Neural crest cell (in vitro differentiated cells): ENCODE results near the gene UCN3. TPM values are rescaled to one million over a fixed set of nuclear protein-coding genes. Genes with fewer than 3 reads are reported as not detected.
"Not testable (repeated sequence)": the region's sequence is repeated elsewhere in the genome, so short reads cannot be mapped to it uniquely, and the experiment has no call there.

Experiments used
- DNase-seq: peaks from one replicate; pipeline ENCODE4 v3.0.0; 2021; ENCODE audit warnings: low read depth, mixed read lengths, low spot score
- H3K27ac Mint-ChIP-seq: one replicate; pipeline ENCODE4 v1.8.0; 2021; ENCODE audit warnings: mild to moderate bottlenecking, mixed read lengths; ENCODE audit not compliant: unreplicated experiment
- H3K27me3 Mint-ChIP-seq: 2 replicates; pipeline ENCODE4 v1.8.0; 2021; ENCODE audit warnings: low read depth, mild to moderate bottlenecking, mixed read lengths
- H3K36me3 Mint-ChIP-seq: 2 replicates; pipeline ENCODE4 v1.8.0; 2021; ENCODE audit warnings: low read depth, mild to moderate bottlenecking, mixed read lengths
- H3K4me1 Mint-ChIP-seq: 2 replicates; pipeline ENCODE4 v1.8.0; 2021; ENCODE audit warnings: mixed read lengths
- H3K4me3 Mint-ChIP-seq: one replicate; pipeline ENCODE4 v1.8.0; 2021; ENCODE audit warnings: mild to moderate bottlenecking, mixed read lengths
- H3K9me3 Mint-ChIP-seq: 2 replicates; pipeline ENCODE4 v1.8.0; 2021; ENCODE audit warnings: mixed read lengths
- CTCF ChIP-seq: fragments of 200-600 bp; sonication (generic); conservative IDR thresholded peaks from 2 replicates; pipeline ENCODE4 v1.5.0; 2021; ENCODE audit warnings: antibody characterized with exemption, mild to moderate bottlenecking
- total RNA-seq: library from RNA; stranded (reverse); gene quantifications from 2 replicates; pipeline ENCODE4 v1.2.1, GENCODE V29; 2021

Gene UCN3
- total RNA-seq, 1 donor from 2014 or later = not detected

GRCh38 chr10:5373891-5374611, 9.3 kb downstream of the UCN3 start:
- Mint-ChIP-seq H3K4me3 (no peak overlapping the region), H3K27me3 (no peaks in the 10 kb centered on the region), H3K36me3 (peaks cover 7% of the 10 kb centered on the region), H3K4me1 (peaks cover 4% of the 10 kb centered on the region), H3K9me3 (peaks cover 17% of the 10 kb centered on the region), H3K27ac (no peak overlapping the region)
- no peak for DNase-seq
- no peak for TF ChIP-seq CTCF

DNA sequence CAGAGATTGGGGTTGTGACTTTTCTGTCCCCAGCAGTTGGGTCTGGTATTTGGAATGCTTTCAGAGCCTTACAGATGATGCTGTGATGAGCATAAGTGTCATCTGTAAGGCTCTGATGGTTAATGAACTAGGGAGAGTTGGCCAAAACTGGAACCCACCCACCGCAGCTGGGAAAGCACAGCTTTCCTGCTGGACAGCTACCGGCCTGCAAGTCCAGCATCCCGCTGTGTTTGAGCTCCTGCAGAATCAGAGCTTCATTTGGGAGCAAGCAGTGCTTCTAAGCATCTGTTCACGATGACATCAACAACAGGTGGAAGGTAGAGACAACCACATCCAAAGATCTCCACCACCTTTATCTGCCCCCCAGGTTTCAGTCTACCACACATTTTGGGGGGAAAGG, 11.7 kb downstream of the UCN3 start:
- TF ChIP-seq CTCF = no peak
- no peaks in the 10 kb centered on the region for H3K36me3 Mint-ChIP-seq
- peaks cover 4% of the 10 kb centered on the region for H3K4me1 Mint-ChIP-seq
- no peaks in the 10 kb centered on the region for H3K27me3 Mint-ChIP-seq
- DNase-seq = no peak
- no peak overlapping the region for H3K4me3 Mint-ChIP-seq
- H3K9me3 Mint-ChIP-seq = peaks cover 7% of the 10 kb centered on the region
- H3K27ac Mint-ChIP-seq = no peak overlapping the region

GRCh38 chr10:5379202-5379601, 14.4 kb downstream of the UCN3 start:
- not testable (repeated sequence) for H3K27ac Mint-ChIP-seq, H3K36me3 Mint-ChIP-seq, H3K27me3 Mint-ChIP-seq, H3K4me1 Mint-ChIP-seq, H3K4me3 Mint-ChIP-seq, H3K9me3 Mint-ChIP-seq, DNase-seq

DNA sequence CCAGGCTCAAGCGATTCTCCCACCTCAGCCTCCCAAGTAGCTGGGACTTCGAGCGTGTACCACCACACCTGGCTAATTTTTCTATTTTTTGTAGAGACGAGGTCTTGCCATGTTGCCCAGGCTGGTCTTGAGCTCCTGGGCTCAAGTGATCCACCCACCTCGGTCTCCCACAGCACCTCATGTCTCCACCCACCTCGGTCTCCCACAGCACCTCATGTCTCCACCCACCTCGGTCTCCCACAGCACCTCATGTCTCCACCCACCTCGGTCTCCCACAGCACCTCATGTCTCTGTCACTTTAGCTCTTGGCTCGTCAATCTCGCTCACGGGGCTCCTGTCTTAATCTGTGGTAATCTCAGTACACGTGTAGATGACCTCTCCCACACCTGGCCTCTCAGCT, 15.6 kb downstream of the UCN3 start:
- not testable (repeated sequence) for H3K9me3 Mint-ChIP-seq

DNA sequence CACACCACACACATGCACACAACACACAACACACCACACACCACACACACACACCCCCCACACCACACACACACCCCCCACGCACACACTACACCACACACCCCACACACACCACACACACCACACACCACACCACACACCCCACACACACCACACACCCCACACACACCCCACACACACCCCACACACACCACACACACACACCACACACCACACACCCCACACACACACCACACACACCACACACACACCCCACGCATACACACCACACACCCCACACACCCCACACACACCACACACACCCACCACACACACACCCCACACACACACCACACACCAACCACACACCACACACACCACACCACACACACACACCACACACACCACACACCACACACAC, 16.4 kb downstream of the UCN3 start:
- no peak for TF ChIP-seq CTCF
- no peak for DNase-seq
- Mint-ChIP-seq H3K36me3 (no peaks in the 10 kb centered on the region), H3K27me3 (peaks cover 3% of the 10 kb centered on the region), H3K4me1 (no peaks in the 10 kb centered on the region), H3K9me3 (peaks cover 4% of the 10 kb centered on the region), H3K27ac (no peak overlapping the region), H3K4me3 (no peak overlapping the region)

More for the DNA sequence above, 15.6 kb downstream of the UCN3 start:
- not testable (repeated sequence) for H3K27me3 Mint-ChIP-seq, H3K4me3 Mint-ChIP-seq, H3K4me1 Mint-ChIP-seq, H3K36me3 Mint-ChIP-seq, H3K27ac Mint-ChIP-seq, DNase-seq

- Mint-ChIP-seq H3K27me3 (peaks cover 7% of the 10 kb centered on the region), H3K4me1 (no peaks in the 10 kb centered on the region), H3K36me3 (no peaks in the 10 kb centered on the region), H3K27ac (no peak overlapping the region), H3K4me3 (no peak overlapping the region), H3K9me3 (peaks cover 9% of the 10 kb centered on the region)
- DNase-seq = no peak
- no peak for TF ChIP-seq CTCF
These were observed 20.5 kb downstream of the UCN3 start for GRCh38 chr10:5385224-5385623.
